ENCODE results near the gene C1QB. TPM values are rescaled to one million over a fixed set of nuclear protein-coding genes. Genes with fewer than 3 reads are reported as not detected.

Gene C1QB
- total and polyA plus RNA-seq, 9 of the 15 experiments (the other 6 are each of a cell fraction or from before 2014, with no cell fraction given): 0.55 TPM; not detected in 8

DNA sequence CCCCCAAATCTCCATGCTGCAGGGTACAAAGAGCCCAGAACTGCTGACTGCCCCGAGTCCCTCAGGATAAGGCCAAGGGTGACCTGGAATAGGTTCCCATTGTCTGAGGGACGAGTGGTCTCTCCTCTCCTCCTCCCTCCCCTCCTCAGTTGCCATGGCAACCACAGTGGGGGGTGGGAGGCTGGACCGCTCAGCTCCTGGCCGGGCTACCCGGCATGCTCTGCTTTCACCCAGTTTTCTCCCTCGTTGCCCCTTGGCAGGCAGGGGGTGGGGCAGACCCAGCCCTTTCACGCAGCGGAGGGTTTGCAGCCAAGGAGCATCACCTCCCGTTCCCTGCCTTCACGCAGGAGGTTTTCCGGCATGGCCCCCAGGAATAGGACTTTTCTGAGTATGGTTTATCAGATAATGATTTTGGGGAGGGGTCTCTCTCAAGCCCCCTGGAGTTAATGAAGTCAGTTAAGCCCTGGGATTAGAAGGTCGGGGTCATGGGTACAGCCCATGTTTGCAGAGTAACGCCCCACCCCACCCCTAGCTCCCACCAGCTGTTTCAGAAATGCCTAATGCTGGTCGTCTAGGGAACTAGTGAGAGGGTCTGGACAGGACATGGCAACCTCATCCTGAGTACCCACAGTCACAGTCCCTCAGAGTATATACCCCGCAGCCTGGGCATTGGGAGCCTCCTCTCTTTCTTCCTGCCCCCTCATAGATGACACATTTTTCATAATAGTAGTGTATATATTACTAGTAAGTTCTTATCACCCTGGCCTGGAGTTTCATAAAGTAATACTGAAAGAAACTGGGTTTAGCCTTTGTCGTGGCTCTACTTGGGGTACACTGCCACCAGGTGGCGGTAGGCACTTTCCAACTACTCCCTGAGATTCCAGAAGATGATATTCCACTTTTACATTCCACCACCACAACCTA is 20.7 kb downstream of the C1QB start (continued):
- TF ChIP-seq, protein P1, sequence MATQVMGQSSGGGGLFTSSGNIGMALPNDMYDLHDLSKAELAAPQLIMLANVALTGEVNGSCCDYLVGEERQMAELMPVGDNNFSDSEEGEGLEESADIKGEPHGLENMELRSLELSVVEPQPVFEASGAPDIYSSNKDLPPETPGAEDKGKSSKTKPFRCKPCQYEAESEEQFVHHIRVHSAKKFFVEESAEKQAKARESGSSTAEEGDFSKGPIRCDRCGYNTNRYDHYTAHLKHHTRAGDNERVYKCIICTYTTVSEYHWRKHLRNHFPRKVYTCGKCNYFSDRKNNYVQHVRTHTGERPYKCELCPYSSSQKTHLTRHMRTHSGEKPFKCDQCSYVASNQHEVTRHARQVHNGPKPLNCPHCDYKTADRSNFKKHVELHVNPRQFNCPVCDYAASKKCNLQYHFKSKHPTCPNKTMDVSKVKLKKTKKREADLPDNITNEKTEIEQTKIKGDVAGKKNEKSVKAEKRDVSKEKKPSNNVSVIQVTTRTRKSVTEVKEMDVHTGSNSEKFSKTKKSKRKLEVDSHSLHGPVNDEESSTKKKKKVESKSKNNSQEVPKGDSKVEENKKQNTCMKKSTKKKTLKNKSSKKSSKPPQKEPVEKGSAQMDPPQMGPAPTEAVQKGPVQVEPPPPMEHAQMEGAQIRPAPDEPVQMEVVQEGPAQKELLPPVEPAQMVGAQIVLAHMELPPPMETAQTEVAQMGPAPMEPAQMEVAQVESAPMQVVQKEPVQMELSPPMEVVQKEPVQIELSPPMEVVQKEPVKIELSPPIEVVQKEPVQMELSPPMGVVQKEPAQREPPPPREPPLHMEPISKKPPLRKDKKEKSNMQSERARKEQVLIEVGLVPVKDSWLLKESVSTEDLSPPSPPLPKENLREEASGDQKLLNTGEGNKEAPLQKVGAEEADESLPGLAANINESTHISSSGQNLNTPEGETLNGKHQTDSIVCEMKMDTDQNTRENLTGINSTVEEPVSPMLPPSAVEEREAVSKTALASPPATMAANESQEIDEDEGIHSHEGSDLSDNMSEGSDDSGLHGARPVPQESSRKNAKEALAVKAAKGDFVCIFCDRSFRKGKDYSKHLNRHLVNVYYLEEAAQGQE (IDR thresholded peaks at IDR 0.05; ENCODE audit: borderline replicate concordance): peak; percentile 72; the same call in 1 of the 2 replicates
- TF ChIP-seq, protein P1 (CRISPR knock-in tag; IDR thresholded peaks at IDR 0.05; ENCODE audit: low read depth): no peak
- TF ChIP-seq, protein P2, sequence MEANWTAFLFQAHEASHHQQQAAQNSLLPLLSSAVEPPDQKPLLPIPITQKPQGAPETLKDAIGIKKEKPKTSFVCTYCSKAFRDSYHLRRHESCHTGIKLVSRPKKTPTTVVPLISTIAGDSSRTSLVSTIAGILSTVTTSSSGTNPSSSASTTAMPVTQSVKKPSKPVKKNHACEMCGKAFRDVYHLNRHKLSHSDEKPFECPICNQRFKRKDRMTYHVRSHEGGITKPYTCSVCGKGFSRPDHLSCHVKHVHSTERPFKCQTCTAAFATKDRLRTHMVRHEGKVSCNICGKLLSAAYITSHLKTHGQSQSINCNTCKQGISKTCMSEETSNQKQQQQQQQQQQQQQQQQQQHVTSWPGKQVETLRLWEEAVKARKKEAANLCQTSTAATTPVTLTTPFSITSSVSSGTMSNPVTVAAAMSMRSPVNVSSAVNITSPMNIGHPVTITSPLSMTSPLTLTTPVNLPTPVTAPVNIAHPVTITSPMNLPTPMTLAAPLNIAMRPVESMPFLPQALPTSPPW (CRISPR knock-in tag; IDR thresholded peaks at IDR 0.05): 0 out of 2 replicates have a peak, but pooled peaks have one; percentile 16

All from K562 (cell line).